ENCODE results near the gene BLM. TPM values are rescaled to one million over a fixed set of nuclear protein-coding genes. Genes with fewer than 3 reads are reported as not detected.
"Not testable (repeated sequence)": the region's sequence is repeated elsewhere in the genome, so short reads cannot be mapped to it uniquely, and the experiment has no call there.

BLM gene
- total RNA-seq, 1 donor from 2014 or later, result 44.8 TPM

DNA sequence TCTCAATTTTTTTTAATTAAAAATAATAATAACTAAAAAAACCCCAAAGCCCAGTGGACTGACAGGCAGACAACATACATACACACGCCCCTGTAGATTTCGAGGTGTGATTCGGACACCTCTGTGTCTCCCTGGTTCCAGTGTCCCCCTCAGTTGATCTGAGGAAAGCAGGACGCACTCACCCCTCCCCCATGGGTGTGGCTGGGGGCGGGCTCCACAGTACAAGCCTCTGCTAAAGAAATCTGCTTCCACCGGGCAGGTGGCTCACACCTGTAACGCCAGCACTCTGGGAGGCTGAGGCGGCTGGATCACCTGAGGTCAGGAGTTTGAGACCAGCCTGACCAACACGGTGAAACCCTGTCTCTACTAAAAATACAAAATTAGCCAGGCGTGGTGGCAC is 33.8 kb upstream of the BLM start:
- Mint-ChIP-seq H3K4me3 (no peak overlapping the region), H3K36me3 (ENCODE audit: low read depth) (peaks cover under 1% of the 10 kb centered on the region), H3K9me3 (peaks cover 2% of the 10 kb centered on the region), H3K27me3 (ENCODE audit: low read depth) (no peaks in the 10 kb centered on the region), H3K27ac (ENCODE audit: unreplicated experiment) (no peak overlapping the region), H3K4me1 (no peaks in the 10 kb centered on the region)
- TF ChIP-seq, protein P1, sequence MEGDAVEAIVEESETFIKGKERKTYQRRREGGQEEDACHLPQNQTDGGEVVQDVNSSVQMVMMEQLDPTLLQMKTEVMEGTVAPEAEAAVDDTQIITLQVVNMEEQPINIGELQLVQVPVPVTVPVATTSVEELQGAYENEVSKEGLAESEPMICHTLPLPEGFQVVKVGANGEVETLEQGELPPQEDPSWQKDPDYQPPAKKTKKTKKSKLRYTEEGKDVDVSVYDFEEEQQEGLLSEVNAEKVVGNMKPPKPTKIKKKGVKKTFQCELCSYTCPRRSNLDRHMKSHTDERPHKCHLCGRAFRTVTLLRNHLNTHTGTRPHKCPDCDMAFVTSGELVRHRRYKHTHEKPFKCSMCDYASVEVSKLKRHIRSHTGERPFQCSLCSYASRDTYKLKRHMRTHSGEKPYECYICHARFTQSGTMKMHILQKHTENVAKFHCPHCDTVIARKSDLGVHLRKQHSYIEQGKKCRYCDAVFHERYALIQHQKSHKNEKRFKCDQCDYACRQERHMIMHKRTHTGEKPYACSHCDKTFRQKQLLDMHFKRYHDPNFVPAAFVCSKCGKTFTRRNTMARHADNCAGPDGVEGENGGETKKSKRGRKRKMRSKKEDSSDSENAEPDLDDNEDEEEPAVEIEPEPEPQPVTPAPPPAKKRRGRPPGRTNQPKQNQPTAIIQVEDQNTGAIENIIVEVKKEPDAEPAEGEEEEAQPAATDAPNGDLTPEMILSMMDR (conservative IDR thresholded peaks at IDR 0.05), result no peak
- no peak for DNase-seq (ENCODE audit: low read depth, low spot score)

DNA sequence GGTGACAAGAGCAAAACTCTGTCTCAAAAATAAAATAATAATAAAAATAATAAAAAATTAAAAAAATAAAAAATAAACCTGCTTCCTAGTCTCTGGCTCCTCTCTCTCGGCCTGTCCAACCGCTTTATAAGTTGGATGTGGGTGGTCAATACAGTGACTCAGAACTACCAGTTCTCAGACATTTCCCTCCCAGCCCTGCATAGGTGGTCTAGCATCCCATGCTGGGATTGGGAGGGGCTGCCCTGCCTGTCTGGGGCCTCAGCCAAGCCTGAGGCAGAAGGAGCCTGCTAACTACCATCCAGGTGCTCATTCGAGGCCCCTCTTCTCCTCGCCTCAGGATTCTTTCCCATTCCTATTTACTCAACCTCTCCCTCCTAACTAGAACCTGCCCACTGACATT is 33.3 kb upstream of the BLM start:
- no peaks in the 10 kb centered on the region for H3K4me1 Mint-ChIP-seq
- no peak overlapping the region for H3K4me3 Mint-ChIP-seq
- no peaks in the 10 kb centered on the region for H3K27me3 Mint-ChIP-seq (ENCODE audit: low read depth)
- peaks cover 2% of the 10 kb centered on the region for H3K9me3 Mint-ChIP-seq
- no peak for DNase-seq (ENCODE audit: low read depth, low spot score)
- no peaks in the 10 kb centered on the region for H3K36me3 Mint-ChIP-seq (ENCODE audit: low read depth)
- H3K27ac Mint-ChIP-seq (ENCODE audit: unreplicated experiment), result peak overlapping the region; percentile 30
- TF ChIP-seq, protein P1 (conservative IDR thresholded peaks at IDR 0.05), result no peak

DNA sequence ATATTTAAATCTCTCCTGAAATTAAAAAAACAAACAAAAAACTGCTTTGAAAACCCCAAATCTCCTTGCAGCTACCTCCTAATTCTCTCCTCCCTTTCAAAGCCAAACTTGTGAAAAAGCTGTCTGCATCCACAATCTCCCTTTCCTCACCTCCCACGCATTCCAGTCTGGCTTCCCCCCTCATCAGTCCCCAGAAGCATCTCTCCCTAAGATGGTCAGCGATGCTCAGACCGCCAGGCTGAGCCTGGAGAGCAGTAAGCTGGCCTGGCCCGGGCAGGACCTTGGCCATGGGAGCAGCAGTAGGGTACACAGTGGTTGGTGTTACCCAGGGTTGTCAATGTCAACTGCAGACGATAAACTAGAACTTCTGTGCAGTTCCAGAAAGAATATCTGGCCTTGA is 32.9 kb upstream of the BLM start:
- Mint-ChIP-seq H3K27ac (ENCODE audit: unreplicated experiment) (peak overlapping the region; percentile 30), H3K9me3 (peaks cover 2% of the 10 kb centered on the region), H3K4me3 (no peak overlapping the region), H3K27me3 (ENCODE audit: low read depth) (no peaks in the 10 kb centered on the region), H3K4me1 (no peaks in the 10 kb centered on the region), H3K36me3 (ENCODE audit: low read depth) (no peaks in the 10 kb centered on the region)
- TF ChIP-seq, protein P1 (conservative IDR thresholded peaks at IDR 0.05), result no peak
- no peak for DNase-seq (ENCODE audit: low read depth, low spot score)

DNA sequence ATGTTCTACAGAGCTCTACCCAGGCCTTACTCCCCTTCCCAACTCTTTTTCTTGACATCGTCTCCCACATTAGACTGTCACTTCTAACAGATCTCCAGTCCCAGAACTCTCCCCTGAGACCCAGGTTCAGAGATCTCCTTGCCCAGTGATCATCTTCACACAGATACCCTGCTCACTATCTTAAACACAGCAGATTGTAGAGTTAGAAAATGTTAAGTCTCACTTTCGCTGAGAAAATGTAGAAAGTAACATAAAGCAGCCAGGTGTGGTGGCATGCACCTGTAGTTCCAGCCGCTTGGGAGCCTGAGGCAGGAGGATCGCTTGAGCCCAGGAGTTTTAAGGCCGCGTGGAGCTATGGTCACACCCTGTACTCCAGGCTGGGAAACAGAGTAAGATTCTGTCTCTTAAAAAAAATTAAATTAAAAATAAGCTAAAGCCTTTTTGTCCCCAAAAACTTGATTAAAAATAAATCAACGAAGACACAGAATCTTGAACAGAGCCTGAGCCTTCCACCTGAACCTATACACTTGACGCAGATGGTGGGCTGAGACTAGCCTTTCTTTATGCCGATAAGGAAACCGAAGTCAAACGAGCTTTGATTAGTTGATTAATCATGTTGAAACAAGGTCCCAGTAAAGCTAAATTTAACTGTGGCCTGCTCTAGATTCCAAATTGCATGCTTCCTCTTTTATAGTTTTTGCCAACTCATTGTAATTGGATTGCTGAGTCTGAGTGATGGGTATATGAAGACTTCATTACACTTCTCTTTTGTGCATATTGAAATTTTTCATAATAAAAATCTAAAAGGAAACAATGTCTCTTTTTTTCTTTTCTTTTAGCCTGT is 31.3 kb upstream of the BLM start:
- H3K4me1 Mint-ChIP-seq, result no peaks in the 10 kb centered on the region
- no peak for DNase-seq (ENCODE audit: low read depth, low spot score)
- peaks cover 4% of the 10 kb centered on the region for H3K36me3 Mint-ChIP-seq (ENCODE audit: low read depth)
- H3K4me3 Mint-ChIP-seq, result no peak overlapping the region
- no peak overlapping the region for H3K27ac Mint-ChIP-seq (ENCODE audit: unreplicated experiment)
- TF ChIP-seq, protein P1 (conservative IDR thresholded peaks at IDR 0.05), result no peak
- no peaks in the 10 kb centered on the region for H3K27me3 Mint-ChIP-seq (ENCODE audit: low read depth)
- peaks cover 2% of the 10 kb centered on the region for H3K9me3 Mint-ChIP-seq

DNA sequence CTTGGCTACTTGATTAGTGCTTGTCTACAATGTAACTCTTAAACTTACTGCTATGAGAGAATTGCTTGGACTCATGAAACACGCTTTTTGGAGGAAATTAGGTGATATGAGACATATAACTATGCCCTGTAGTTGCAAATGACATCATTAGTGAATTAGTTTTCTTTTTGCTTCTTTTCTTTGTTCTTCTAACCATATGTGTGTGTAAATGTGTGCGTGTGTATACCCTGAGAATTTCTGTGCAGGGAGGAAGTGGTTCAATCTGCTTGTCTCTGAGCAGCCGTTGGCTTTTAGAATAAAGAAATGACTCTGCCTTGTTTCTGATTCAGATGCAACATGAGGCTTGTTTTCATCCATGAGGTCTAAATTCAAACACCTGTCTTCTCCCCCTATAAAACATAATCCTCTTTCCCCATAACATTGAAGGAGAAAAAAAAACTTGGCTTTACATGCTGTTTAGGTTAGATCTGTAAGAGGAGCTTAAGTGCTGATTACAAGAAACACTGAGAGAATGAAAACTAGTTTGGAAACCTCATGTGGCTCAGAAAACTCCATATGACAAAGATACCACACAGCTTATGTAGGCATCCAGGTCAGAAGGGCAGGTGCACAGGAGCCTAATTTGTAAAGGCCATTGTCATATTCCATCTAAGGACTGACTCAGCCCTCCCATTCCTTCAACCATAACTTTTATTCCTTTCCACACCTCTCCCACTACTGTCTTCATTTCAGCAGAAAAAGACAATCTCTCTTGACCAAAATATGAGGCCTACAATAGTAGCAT is 30.5 kb upstream of the BLM start:
- Mint-ChIP-seq H3K9me3 (peaks cover 2% of the 10 kb centered on the region), H3K27ac (ENCODE audit: unreplicated experiment) (no peak overlapping the region), H3K4me3 (no peak overlapping the region), H3K36me3 (ENCODE audit: low read depth) (peaks cover 4% of the 10 kb centered on the region), H3K27me3 (ENCODE audit: low read depth) (no peaks in the 10 kb centered on the region), H3K4me1 (no peaks in the 10 kb centered on the region)
- no peak for DNase-seq (ENCODE audit: low read depth, low spot score)
- TF ChIP-seq, protein P1 (conservative IDR thresholded peaks at IDR 0.05), result no peak

DNA sequence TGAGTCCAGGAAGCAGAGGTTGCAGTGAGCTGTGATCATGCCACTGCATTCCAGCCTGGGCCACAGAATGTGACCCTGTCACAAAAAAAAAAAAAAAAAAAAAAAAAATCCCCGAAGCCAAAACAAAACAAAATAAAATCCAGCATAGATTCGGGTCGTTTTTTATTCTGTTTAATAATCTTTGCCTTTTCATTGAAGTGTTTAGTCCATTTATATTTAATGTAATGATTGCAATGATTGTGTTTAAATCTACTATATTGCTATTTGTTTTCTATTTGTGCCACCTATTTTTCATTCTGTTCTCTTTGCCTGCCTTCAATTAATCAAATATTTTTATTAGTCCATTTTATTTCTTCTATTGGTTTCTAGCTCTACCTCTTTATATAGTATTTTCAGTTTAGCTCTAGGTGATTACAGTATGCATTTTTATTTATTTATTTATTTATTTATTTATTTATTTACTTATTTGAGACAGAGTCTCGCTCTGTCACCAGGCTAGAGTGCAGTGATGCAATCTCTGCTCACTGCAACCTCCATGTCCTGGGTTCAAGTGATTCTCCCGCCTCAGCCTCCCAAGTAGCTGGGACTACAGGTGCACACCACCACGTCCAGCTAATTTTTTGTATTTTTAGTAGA is 27.7 kb upstream of the BLM start:
- H3K27ac Mint-ChIP-seq (ENCODE audit: unreplicated experiment); H3K4me3 Mint-ChIP-seq; DNase-seq (ENCODE audit: low read depth, low spot score); H3K27me3 Mint-ChIP-seq (ENCODE audit: low read depth); H3K4me1 Mint-ChIP-seq; H3K9me3 Mint-ChIP-seq; H3K36me3 Mint-ChIP-seq (ENCODE audit: low read depth): not testable (repeated sequence)

Measured in neural crest cell (in vitro differentiated cells).